Endothelial cell of umbilical vein (primary cell): ENCODE results near the gene NT5DC1. TPM values are rescaled to one million over a fixed set of nuclear protein-coding genes. Genes with fewer than 3 reads are reported as not detected.

Source experiments
- BruUV-seq: library from RNA; stranded (reverse); fragments of 400-500 nt; replicated peaks from 2 replicates; lab custom pipeline; 2021; lab: Mats Ljungman, UMichigan
- CTCF ChIA-PET: fragments of 300-600, 350-600 bp; sonication (Branson Sonifier 250); formaldehyde crosslinking; loops from one replicate; lab custom pipeline; 2021; ENCODE audit warnings: antibody characterized with exemption, inconsistent platforms; lab: Charles Lee
- POLR2A ChIA-PET: fragments of 300-600, 350-600 bp; sonication (Branson Sonifier 250); formaldehyde crosslinking; loops from one replicate; lab custom pipeline; 2021; ENCODE audit warnings: antibody characterized with exemption, inconsistent platforms; lab: Charles Lee
- DNase-seq: peaks from one replicate; pipeline ENCODE4 v3.0.0-alpha.2; 2011; ENCODE audit warnings: low read depth, low spot score
- FAIRE-seq: peaks from 2 replicates; lab custom pipeline; 2011; peaks lifted over from hg19 to GRCh38; lab: Jason Lieb, UNC
- H2AFZ ChIP-seq: 2 replicates; pipeline ENCODE4 v1.6.0; 2012; ENCODE audit warnings: low read depth, low read length, control low read depth, inconsistent platforms
- H3K27ac ChIP-seq: 2 replicates; pipeline ENCODE4 v1.5.1; 2011; ENCODE audit warnings: low read depth, mild to moderate bottlenecking, control low read depth, low read length, moderate library complexity; ENCODE audit not compliant: insufficient read depth
- H3K27me3 ChIP-seq, 2 experiments: 2 replicates each; pipeline versions ENCODE4 v1.6.0 to v1.6.1; 2011; ENCODE audit warnings: low read length in 2 of 2, mixed read lengths in 1 of 2; ENCODE audit not compliant: control insufficient read depth in 2 of 2, insufficient read depth in 2 of 2
- H3K36me3 ChIP-seq, 2 experiments: 2 replicates in 1 of 2; 3 replicates in 1 of 2; pipeline ENCODE4 v1.5.1; 2011; ENCODE audit warnings: low read length in 2 of 2, mild to moderate bottlenecking in 1 of 2, moderate library complexity in 1 of 2; ENCODE audit not compliant: control insufficient read depth in 2 of 2, insufficient read depth in 2 of 2; ENCODE audit errors: extremely low read depth in 1 of 2
- H3K4me1 ChIP-seq: 3 replicates; pipeline ENCODE4 v1.5.1; 2011; ENCODE audit warnings: mild to moderate bottlenecking, low read length; ENCODE audit not compliant: control insufficient read depth, insufficient read depth; ENCODE audit errors: extremely low read depth
- H3K4me2 ChIP-seq: 2 replicates; pipeline ENCODE4 v1.6.1; 2011; ENCODE audit warnings: low read length, control low read depth, mixed read lengths; ENCODE audit not compliant: insufficient read depth
- H3K4me3 ChIP-seq, 3 experiments: fragments of 200-600 bp in 1 of 3; sonication (generic), shearing (Covaris generic) in 1 of 3; replicated peaks in 1 of 3; 2 replicates each; pipeline ENCODE4 v1.5.1; 2011 to 2016; ENCODE audit warnings: control low read depth in 3 of 3, low read length in 3 of 3, mild to moderate bottlenecking in 2 of 3, inconsistent platforms in 1 of 3, low read depth in 1 of 3, moderate library complexity in 1 of 3; ENCODE audit not compliant: insufficient read depth in 1 of 3
- H3K79me2 ChIP-seq: 2 replicates; pipeline ENCODE4 v1.6.0; 2012; ENCODE audit warnings: low read length, inconsistent platforms; ENCODE audit not compliant: control insufficient read depth, insufficient read depth
- H3K9ac ChIP-seq: replicated peaks from 2 replicates; pipeline ENCODE3; 2011; ENCODE audit warnings: low read length, control low read depth; ENCODE audit not compliant: insufficient read depth; ENCODE audit errors: extremely low read depth
- H3K9me1 ChIP-seq: replicated peaks from 3 replicates; pipeline ENCODE4 v1.6.0; 2011; ENCODE audit warnings: mild to moderate bottlenecking, low read length; ENCODE audit not compliant: control insufficient read depth, insufficient read depth; ENCODE audit errors: extremely low read depth
- H3K9me3 ChIP-seq: replicated peaks from 2 replicates; pipeline ENCODE4 v1.5.1; 2012; ENCODE audit warnings: low read length, inconsistent platforms; ENCODE audit not compliant: control insufficient read depth, insufficient read depth
- H4K20me1 ChIP-seq: replicated peaks from 2 replicates; pipeline ENCODE3; 2011; ENCODE audit warnings: mild to moderate bottlenecking, low read length; ENCODE audit not compliant: control insufficient read depth, insufficient read depth; ENCODE audit errors: extremely low read depth
- EZH2 ChIP-seq: IDR thresholded peaks from 2 replicates; pipeline ENCODE4 v1.6.1; 2012; ENCODE audit warnings: borderline replicate concordance, low read depth, mild to moderate bottlenecking, moderate library complexity, low read length, inconsistent platforms; ENCODE audit not compliant: severe bottlenecking
- FOS ChIP-seq: IDR thresholded peaks from 2 replicates; pipeline ENCODE4 v1.6.1; 2011; ENCODE audit warnings: mild to moderate bottlenecking, low read length, moderate library complexity, borderline replicate concordance; ENCODE audit not compliant: insufficient read depth
- JUN ChIP-seq: IDR thresholded peaks from 2 replicates; pipeline ENCODE4 v1.6.1; 2011; ENCODE audit warnings: borderline replicate concordance, low read depth; ENCODE audit not compliant: insufficient read length, insufficient read depth
- MYC ChIP-seq: IDR thresholded peaks from one replicate; pipeline ENCODE4 v1.6.1; 2011; ENCODE audit warnings: mild to moderate bottlenecking, low read depth, low read length
- POLR2A ChIP-seq: IDR thresholded peaks from 2 replicates; pipeline ENCODE4 v1.6.1; 2012; ENCODE audit warnings: low read depth, mild to moderate bottlenecking, control low read depth, low read length
- POLR2AphosphoS5 ChIP-seq: IDR thresholded peaks from 2 replicates; pipeline ENCODE4 v1.6.1; 2012; ENCODE audit warnings: low read depth, mild to moderate bottlenecking, control low read depth, low read length, moderate library complexity; ENCODE audit not compliant: insufficient read depth
- dilution Hi-C: fragments of 300-500 bp; cut with MboI; formaldehyde crosslinking; loops from one replicate; pipeline ENCODE4 v1.15.0; 2019; ENCODE audit warnings: low sequenced_read_pairs; ENCODE audit not compliant: extremely low pct_ligation_motif_present
- intact Hi-C: fragments of 100-400 bp; cut with micrococcal nuclease; formaldehyde crosslinking; loops from one replicate; pipeline ENCODE4 v1.10.0; 2022
- polyA plus RNA-seq, 4 experiments: library from polyadenylated mRNA; depleted of rRNA in 3 of 4; stranded (reverse) in 3 of 4; unstranded in 1 of 4; fragments of >200 nt; gene quantifications; 2 replicates each; pipeline versions ENCODE4 v1.2.1 to v1.2.3, GENCODE V29; 2011 to 2012; ENCODE audit warnings: missing spikeins in 1 of 4
- total RNA-seq: library from RNA; stranded (reverse); gene quantifications from 2 replicates; pipeline ENCODE4 v1.2.3, GENCODE V29; 2021
- TF ChIP-seq, protein P1 (sequence below), 2 donors: IDR thresholded peaks; 1 replicate in 1 of 2; 2 replicates in 1 of 2; pipeline ENCODE4 v1.5.1; 2011; ENCODE audit warnings: low read length in 2 of 2, mild to moderate bottlenecking in 2 of 2, moderate library complexity in 2 of 2, control low read depth in 1 of 2, inconsistent platforms in 1 of 2, low read depth in 1 of 2; ENCODE audit not compliant: insufficient read depth in 1 of 2; ENCODE audit errors: extremely low read depth in 1 of 2
- TF ChIP-seq, protein P2 (sequence below): IDR thresholded peaks from 2 replicates; pipeline ENCODE4 v1.6.1; 2011; ENCODE audit not compliant: insufficient read depth, insufficient read length

The NT5DC1 gene
- total and polyA plus RNA-seq, 2 donors (not counting 3 experiments of a cell fraction or from before 2014, with no cell fraction given) = 11.3 to 24.3 TPM

DNA sequence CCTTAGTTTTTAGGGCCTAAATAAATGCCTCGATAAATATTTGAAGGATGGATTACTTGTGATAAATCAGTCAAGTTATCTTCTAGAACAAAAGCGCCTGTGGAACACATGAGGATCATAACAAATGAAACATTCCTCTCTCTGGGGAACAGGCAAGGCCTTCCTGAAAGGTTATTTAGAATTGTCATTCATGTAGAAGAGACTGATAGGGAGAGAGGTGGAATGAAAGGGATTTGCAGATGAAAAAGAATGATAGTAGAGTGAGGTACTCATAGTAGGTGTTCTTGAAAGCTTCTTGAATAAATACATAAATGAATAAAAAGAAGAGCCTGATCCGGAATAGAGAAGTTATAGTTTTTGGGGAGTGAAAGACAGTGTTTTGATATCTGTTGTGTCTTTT, 122.7 kb downstream of the NT5DC1 start:
- H3K9me1 ChIP-seq = no peaks in the 10 kb centered on the region
- intact Hi-C loops (no loop called here), dilution Hi-C loops (no loop called here)
- H3K36me3 ChIP-seq = no peaks in the 10 kb centered on the region
- H3K27me3 ChIP-seq = no peaks in the 10 kb centered on the region
- BruUV-seq = no TSS peak
- H3K4me2 ChIP-seq = no peak overlapping the region
- no peak overlapping the region for H3K9ac ChIP-seq
- no peak overlapping the region for H3K4me3 ChIP-seq
- peaks cover 6% of the 10 kb centered on the region for H3K4me1 ChIP-seq
- H4K20me1 ChIP-seq = no peaks in the 10 kb centered on the region
- no peak overlapping the region for H3K27ac ChIP-seq
- no peaks in the 10 kb centered on the region for H3K79me2 ChIP-seq
- TF ChIP-seq, protein P1, sequence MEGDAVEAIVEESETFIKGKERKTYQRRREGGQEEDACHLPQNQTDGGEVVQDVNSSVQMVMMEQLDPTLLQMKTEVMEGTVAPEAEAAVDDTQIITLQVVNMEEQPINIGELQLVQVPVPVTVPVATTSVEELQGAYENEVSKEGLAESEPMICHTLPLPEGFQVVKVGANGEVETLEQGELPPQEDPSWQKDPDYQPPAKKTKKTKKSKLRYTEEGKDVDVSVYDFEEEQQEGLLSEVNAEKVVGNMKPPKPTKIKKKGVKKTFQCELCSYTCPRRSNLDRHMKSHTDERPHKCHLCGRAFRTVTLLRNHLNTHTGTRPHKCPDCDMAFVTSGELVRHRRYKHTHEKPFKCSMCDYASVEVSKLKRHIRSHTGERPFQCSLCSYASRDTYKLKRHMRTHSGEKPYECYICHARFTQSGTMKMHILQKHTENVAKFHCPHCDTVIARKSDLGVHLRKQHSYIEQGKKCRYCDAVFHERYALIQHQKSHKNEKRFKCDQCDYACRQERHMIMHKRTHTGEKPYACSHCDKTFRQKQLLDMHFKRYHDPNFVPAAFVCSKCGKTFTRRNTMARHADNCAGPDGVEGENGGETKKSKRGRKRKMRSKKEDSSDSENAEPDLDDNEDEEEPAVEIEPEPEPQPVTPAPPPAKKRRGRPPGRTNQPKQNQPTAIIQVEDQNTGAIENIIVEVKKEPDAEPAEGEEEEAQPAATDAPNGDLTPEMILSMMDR (IDR thresholded peaks at IDR 0.05; ENCODE audit: extremely low read depth in 1 of 2, insufficient read depth in 1 of 2, low read depth in 1 of 2, low read length in 2 of 2) = no peak
- no peak for TF ChIP-seq EZH2
- TF ChIP-seq POLR2AphosphoS5 = no peak
- TF ChIP-seq, protein P2, sequence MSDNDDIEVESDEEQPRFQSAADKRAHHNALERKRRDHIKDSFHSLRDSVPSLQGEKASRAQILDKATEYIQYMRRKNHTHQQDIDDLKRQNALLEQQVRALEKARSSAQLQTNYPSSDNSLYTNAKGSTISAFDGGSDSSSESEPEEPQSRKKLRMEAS = no peak
- TF ChIP-seq POLR2A = no peak
- no peak for TF ChIP-seq JUN
- no peak for TF ChIP-seq MYC
- no peak for TF ChIP-seq FOS
- no peak for FAIRE-seq
- CTCF ChIA-PET = interaction anchor here (0.6 to 1.6 kb wide), 2 partner anchors 20 to 45 kb away, joined by 3 to 4 read pairs; no protein-coding TSS in a partner anchor
- no peak for DNase-seq
- POLR2A ChIA-PET = no interaction called here
- H2AFZ ChIP-seq = no peak overlapping the region
- no peaks in the 10 kb centered on the region for H3K9me3 ChIP-seq
